ENCODE data around the gene AQP12B.

- TF ChIP-seq, protein P1, sequence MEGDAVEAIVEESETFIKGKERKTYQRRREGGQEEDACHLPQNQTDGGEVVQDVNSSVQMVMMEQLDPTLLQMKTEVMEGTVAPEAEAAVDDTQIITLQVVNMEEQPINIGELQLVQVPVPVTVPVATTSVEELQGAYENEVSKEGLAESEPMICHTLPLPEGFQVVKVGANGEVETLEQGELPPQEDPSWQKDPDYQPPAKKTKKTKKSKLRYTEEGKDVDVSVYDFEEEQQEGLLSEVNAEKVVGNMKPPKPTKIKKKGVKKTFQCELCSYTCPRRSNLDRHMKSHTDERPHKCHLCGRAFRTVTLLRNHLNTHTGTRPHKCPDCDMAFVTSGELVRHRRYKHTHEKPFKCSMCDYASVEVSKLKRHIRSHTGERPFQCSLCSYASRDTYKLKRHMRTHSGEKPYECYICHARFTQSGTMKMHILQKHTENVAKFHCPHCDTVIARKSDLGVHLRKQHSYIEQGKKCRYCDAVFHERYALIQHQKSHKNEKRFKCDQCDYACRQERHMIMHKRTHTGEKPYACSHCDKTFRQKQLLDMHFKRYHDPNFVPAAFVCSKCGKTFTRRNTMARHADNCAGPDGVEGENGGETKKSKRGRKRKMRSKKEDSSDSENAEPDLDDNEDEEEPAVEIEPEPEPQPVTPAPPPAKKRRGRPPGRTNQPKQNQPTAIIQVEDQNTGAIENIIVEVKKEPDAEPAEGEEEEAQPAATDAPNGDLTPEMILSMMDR (IDR thresholded peaks at IDR 0.05; ENCODE audit: low read depth, low read length): no peak
- TF ChIP-seq POLR2A (IDR thresholded peaks at IDR 0.05; ENCODE audit: extremely low read depth, insufficient read length) (no peak), MYC (IDR thresholded peaks at IDR 0.05; ENCODE audit: low read depth, low read length) (no peak)
These were observed 46.1 kb upstream of the AQP12B start for GRCh38 chr2:240728827-240729226.

All from NB4 (cell line).